GM18505 (cell line): ENCODE data around the gene SOX18.
A peak's percentile ranks its signal among the peaks of the same experiment; 100 is the strongest.

Experiments used
- ATAC-seq: cut with Tn5 transposase; IDR thresholded peaks from one replicate; pipeline ENCODE4 v1.9.1; 2021; ENCODE audit not compliant: unreplicated experiment
- POLR2A ChIP-seq: IDR thresholded peaks from 4 replicates; pipeline ENCODE4 v1.6.1; 2011; ENCODE audit warnings: borderline replicate concordance; ENCODE audit not compliant: insufficient read depth, insufficient read length; ENCODE audit errors: extremely low read depth

Gene SOX18

GRCh38 chr20:64069209-64069613 is 19.8 kb upstream of the SOX18 start:
- no peak for TF ChIP-seq POLR2A
- ATAC-seq = no peak

- TF ChIP-seq POLR2A = no peak
- ATAC-seq = no peak
Measured at GRCh38 chr20:64068386-64069208, 19.2 kb upstream of the SOX18 start.

DNA sequence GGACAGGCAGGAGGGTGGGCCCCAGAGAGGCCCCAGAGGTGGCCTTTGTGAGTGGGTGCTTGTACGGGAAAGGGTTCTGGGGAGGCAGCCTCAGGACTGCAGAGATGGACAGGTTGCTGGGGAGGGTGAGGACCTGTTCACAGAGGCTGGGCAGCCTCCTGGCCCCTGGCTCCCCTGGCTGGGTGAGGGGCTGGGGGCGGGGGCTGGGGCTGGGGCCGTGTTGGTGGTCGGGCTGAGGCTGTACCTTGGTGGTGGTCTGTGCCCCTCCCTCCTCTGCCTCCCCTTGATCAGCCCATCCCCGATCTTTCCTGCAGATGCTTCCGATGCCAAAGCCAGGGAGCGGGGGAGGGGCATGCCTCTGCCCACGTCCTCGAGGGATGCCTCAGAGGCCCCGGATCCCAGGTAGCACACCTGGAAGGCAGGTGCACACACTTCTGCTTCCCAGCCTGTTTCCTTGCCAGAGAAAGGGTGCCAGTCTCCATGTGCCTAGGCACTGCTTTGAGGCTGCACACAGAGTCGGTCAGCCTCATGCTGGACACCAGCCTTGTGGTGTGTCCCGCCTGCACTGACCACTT is 18.4 kb upstream of the SOX18 start:
- no peak for ATAC-seq
- no peak for TF ChIP-seq POLR2A

DNA sequence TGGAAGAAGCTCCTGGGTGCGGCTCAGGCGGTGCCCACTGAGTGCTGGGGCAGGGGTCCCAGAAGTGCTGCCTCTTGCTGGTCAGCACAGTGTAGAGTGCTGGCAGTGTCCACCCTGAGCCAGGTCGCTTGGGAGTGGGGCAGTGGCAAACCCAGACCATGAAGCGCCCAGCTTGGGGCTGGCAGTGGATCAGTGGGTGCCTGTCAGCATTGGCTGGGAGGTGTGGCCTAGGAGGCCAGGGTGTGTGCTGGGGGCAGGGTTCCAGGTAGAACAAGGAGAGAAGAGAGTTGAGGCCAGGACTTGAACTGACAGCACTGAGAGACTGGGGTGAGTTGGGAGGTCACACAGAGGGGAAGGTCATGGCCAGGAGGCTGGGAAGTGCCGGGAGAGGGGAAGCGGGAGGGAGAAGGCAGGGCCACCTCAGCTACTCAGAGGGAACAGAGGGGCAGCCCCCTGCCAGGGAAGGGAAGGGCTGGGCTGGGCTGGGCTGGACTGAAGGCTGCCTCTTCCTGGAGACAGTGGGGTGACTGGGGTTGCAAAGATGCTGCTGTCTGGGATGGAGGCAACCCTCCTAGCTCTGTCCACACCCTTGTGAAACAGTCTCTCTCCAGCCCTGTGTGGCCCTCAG is 17.7 kb upstream of the SOX18 start:
- no peak for TF ChIP-seq POLR2A
- no peak for ATAC-seq

DNA sequence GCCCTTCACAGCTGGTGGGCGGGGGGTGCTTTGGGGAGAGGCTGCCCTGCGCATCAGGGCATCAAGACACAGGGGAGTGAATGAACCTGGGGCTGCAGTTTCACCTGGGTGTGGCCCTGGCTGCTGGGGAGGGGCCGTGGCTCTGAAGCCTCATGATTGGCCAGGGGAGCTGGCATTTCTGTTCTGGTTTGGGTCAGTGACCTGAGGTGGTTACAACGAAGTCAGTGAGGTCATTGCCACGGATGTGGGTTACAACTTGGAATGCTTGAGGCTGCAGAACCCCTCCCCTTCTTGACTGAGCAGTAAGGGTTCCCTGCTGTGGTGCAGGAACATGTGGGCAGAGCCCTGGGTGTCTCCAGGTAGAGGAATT is 16.5 kb upstream of the SOX18 start:
- peak; percentile 36 for TF ChIP-seq POLR2A
- ATAC-seq = no peak

DNA sequence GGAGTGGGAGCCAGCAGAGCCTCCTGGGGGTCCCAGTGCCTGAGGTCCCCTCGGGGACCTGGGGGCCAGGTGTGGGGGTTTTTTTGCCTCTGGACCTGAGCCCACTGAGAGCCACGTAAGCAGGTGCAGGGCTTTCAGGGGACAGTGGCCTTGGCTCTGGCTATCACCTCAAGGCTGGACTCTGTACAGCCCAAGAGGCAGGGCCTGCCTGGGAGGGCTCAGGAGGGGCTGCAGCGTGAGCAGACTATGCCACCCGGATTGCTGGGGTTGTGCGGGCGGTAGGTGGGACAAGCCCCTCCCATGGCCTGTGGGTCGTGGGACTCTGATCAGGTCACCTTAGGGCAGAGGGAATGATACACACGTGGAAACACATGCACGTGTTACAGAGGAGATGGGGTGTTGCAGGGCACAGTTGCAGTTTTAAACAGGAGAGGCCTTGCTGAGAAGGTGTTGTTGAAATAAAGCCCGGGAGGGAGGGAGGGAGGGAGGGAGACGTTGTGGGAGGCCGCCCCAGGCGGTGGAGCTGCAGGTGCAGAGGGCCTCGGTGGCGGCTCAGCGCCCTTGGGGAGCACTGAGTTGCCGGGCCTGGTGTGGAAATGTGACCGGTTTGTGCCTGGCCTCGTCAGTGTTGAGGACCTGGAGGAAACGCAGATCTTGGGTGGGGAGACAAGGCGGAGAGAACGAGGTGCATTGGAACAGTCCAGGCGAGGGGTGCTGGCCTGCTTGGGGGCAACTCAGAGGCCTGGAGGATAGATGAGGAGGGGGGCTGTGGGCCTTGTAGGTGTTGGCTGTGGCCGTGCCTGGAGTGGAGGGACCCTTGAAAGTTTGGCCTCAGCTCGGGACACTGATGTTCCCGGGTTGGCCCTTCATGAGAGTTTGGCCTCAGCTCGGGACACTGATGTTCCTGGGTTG is 15.9 kb upstream of the SOX18 start:
- no peak for ATAC-seq

GRCh38 chr20:64064145-64064698 is 14.8 kb upstream of the SOX18 start:
- ATAC-seq = no peak
- no peak for TF ChIP-seq POLR2A

More for the DNA sequence above, 15.9 kb upstream of the SOX18 start:
- TF ChIP-seq POLR2A = peak; percentile 3

DNA sequence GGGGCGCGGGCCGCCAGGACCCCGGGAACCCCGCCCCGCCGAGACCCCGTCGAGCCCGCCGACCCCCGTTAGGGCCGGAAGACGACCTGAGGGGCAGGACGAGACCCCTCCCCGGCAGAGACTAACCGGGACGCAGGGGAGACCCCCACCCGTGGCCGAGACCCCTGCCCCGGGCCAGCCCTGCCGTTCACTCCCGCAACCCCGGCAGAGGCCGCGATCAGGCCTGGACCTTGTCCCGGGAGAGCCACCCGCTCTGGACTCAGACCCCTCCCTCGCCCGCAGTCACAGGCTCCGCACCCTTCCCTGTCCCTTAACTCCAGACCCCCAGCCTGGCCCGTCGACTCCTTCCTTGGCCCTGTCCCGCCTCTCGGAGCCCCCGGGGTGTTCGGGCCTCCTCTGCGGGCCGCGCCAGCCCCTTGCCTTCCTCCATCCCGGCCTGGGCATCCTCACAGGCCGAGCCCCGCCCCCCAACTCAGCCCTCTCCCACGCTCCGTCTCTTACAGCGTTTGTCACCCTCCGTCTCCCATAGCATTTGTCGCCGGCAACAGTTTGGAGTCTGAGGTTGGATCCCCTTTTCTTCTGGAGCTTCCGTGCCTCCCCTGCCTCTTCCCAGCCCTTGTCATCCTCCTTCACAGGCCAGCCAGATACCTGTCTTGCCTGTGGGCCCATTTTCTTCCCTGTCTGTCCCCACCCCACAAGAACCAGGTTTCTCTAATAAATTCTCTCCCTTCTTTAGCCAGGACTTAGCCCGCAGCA is 14.1 kb upstream of the SOX18 start:
- ATAC-seq = no peak
- TF ChIP-seq POLR2A = no peak

DNA sequence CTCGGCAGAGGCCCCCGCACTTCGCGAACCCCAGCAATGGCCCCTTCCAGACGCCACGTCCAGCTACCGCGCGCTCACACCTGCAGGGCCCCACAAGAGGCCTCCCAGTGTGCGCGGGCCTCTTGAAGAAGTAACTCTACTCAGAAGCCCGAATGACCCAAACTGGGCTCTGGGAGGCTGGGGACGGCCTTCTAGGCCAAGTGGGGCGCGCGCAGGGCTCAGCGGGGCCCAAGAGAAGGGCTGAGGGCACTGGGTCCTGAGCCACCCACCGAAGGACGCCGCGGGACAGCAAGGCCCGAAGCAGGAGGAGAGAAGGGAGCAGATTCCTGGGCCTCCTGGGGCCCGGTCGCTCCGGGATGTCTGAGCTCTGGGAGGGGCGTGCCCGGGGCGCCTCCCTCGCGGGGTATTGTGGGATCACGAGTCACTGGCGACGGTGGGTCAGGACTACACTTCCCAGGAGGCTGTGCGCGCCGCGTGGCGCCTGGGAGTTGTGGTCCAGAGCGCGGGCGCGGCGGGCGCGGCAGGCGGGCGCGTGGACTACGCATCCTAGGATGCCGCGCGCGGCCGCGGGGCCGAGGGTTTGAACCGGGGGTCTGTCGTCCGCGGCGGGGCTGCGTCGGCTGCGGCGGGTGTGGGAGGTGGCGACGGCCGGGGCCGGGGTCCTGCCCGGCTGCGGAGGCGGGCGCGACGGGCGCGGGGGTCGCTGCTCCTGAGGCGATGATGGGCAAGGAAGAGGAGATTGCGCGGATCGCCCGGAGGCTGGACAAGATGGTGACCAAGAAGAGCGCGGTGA is 13.4 kb upstream of the SOX18 start, which contains the start of gene TCEA2:
Gene TCEA2, plus strand, starts transcription at position 603 of the 793 bp plus-strand sequence. Its CDS starts 115 bp downstream, at position 718.
- TF ChIP-seq POLR2A = peak; percentile 79
- ATAC-seq = peak; percentile 63

DNA sequence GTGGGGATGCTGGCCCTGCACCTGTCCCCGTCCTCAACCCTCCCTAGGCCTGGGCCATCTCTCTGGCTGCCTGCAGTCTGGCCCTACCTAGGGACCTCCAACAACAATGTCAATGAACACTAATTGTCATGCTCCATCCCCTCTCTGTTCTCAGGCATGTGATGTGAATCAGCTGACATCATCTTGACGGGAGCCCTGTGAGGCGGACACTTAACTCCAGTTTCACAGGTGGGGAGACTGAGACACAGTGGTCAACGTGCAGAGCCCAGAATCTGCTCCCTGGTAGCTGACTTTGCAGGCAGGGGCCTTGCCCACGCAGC is 12.8 kb upstream of the SOX18 start:
- no peak for TF ChIP-seq POLR2A
- no peak for ATAC-seq

GRCh38 chr20:64058536-64058935 is 9.1 kb upstream of the SOX18 start:
- ATAC-seq = no peak
- no peak for TF ChIP-seq POLR2A

DNA sequence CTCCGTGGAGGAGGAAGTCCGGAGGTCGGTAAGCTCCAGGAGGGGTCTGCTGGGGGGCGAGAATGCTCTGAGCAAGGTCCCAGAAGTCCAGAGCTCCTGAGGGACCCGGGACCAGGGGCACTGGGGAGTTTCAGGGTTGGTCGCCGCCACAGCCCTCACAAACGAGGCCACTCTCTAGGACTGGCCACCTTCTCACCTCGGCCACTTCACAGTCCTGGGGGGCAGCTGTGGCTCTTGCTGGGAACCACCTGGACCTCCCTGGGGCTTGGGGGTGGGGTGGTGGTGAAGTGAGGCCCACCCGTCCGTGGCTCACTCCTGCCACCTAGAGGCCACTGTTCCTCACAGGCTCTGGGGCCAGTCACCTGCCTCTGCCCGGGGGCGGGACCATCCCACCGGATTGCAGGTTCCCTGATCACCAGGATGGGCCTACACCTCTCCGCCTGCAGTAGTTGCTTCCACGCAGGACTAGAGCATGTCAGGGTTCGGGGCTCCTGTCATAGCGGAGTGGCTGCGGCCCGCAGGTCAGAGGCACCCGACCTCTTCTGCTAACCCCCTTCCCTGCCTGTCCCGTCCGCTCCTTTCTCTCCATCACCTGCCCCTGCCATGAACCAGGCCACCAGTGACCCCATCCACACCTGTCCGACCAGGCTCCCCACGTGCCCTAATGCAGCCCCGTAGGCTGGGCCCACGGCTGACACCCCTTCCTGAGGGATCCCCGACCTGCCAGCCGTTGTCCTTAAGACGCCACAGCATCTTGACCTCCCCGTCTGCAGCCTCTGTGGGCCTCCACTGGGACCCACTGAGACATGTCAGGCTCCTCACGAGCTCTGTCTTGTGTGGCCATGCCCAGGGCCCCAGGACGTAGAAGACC is 8.4 kb upstream of the SOX18 start:
- no peak for TF ChIP-seq POLR2A
- no peak for ATAC-seq
